ENCODE data around the gene TMEM42. TPM values are rescaled to one million over a fixed set of nuclear protein-coding genes. Genes with fewer than 3 reads are reported as not detected.
A peak's percentile ranks its signal among the peaks of the same experiment; 100 is the strongest.

Gene TMEM42
- total and polyA plus RNA-seq, 2 of the 8 experiments (the other 6 are each of a cell fraction or from before 2014, with no cell fraction given): 11.2 to 41.4 TPM

GRCh38 chr3:44861412-44862225 lies at the start of gene TMEM42 (continued):
- TF ChIP-seq KDM5A (IDR thresholded peaks at IDR 0.05; ENCODE audit: low read length): no peak
- 0 out of 2 replicates have a peak, but pooled peaks have one; percentile 7 for TF ChIP-seq TCF12 (IDR thresholded peaks at IDR 0.05; ENCODE audit: low read depth, low read length)
- TF ChIP-seq CHD2 (IDR thresholded peaks at IDR 0.05; ENCODE audit: low read length): peak; percentile 78
- TF ChIP-seq EZH2 (IDR thresholded peaks at IDR 0.05; ENCODE audit: low read depth, low read length, severe bottlenecking): no peak
- TF ChIP-seq JUN (IDR thresholded peaks at IDR 0.05; ENCODE audit: low read depth, low read length): no peak
- peak; percentile 89 to 92 for TF ChIP-seq POLR2A (IDR thresholded peaks at IDR 0.05; ENCODE audit: control extremely low read depth in 1 of 2, low read depth in 2 of 2, low read length in 2 of 2)
- peak; percentile 77 for TF ChIP-seq E2F6 (IDR thresholded peaks at IDR 0.05)
- TF ChIP-seq SAP30 (IDR thresholded peaks at IDR 0.05; ENCODE audit: insufficient read depth, insufficient replicate concordance, low read length): no peak
- TF ChIP-seq TBP (IDR thresholded peaks at IDR 0.05; ENCODE audit: low read depth, low read length): peak; percentile 85
- peak; percentile 94 for TF ChIP-seq YY1 (IDR thresholded peaks at IDR 0.05; ENCODE audit: low read depth, low read length)
- no peak for TF ChIP-seq CTBP2 (IDR thresholded peaks at IDR 0.05; ENCODE audit: borderline replicate concordance, insufficient read depth, insufficient read length, low read length)
- 0 out of 2 replicates have a peak, but pooled peaks have one; percentile 64 for TF ChIP-seq GTF2F1 (IDR thresholded peaks at IDR 0.05; ENCODE audit: borderline replicate concordance, low read depth, low read length)
- TF ChIP-seq RAD21 (IDR thresholded peaks at IDR 0.05 in 1 of 2, conservative IDR thresholded peaks at IDR 0.05 in 1 of 2; ENCODE audit: low read depth in 2 of 2, low read length in 2 of 2): peak; percentile 45 to 54; a peak in 3 of 4 replicates
- TF ChIP-seq CTCF (IDR thresholded peaks at IDR 0.05; ENCODE audit: control extremely low read depth in 1 of 3, insufficient read depth in 1 of 3, low read depth in 1 of 3, low read length in 3 of 3): peak; percentile 29 to 32 (median 31)
- TF ChIP-seq TAF7 (optimal IDR thresholded peaks at IDR 0.05; ENCODE audit: borderline replicate concordance, low read depth, low read length): peak; percentile 73
- peak; percentile 92 for TF ChIP-seq MAX (IDR thresholded peaks at IDR 0.05)
- TF ChIP-seq BCL11A (IDR thresholded peaks at IDR 0.05; ENCODE audit: low read depth in 2 of 2, low read length in 2 of 2): no peak
- TF ChIP-seq HDAC6 (IDR thresholded peaks at IDR 0.05; ENCODE audit: low read depth, low read length): no peak
- no peak; the same call in 1 of the 2 replicates for TF ChIP-seq KDM1A (IDR thresholded peaks at IDR 0.05; ENCODE audit: borderline replicate concordance, low read length)
- TF ChIP-seq PHF8 (conservative IDR thresholded peaks at IDR 0.05; ENCODE audit: low read depth, low read length): peak; percentile 92

Measured in H1 (cell line).